Stomach (tissue), 9 donors: ENCODE measurements around the gene UAP1L1. TPM values are rescaled to one million over a fixed set of nuclear protein-coding genes. Genes with fewer than 3 reads are reported as not detected.

ENCODE experiments used
- DNase-seq, 2 donors: peaks; one replicate each; pipeline versions ENCODE4 v3.0.0 to v3.0.0-alpha.2; 2013 to 2019
- H3K27ac ChIP-seq, 5 donors: fragments of 200-600 bp in 4 of 5; sonication (generic) in 4 of 5; one replicate each; pipeline ENCODE4 v1.5.1; 2013 to 2019; ENCODE audit warnings: mild to moderate bottlenecking in 1 of 5, moderate library complexity in 1 of 5
- H3K27me3 ChIP-seq, 3 donors: fragments of 200-600 bp; sonication (generic); one replicate each; pipeline ENCODE4 v1.5.1; 2017 to 2019; ENCODE audit warnings: mixed run types in 1 of 3
- H3K36me3 ChIP-seq, 4 donors: fragments of 200-600 bp; sonication (generic); 1 replicate in 3 of 4; 2 replicates in 1 of 4; pipeline ENCODE4 v1.5.1; 2016 to 2019
- H3K4me1 ChIP-seq, 4 donors: fragments of 200-600 bp; sonication (generic); one replicate each; pipeline ENCODE4 v1.5.1; 2016 to 2019
- H3K4me3 ChIP-seq, 4 donors: fragments of 200-600 bp; sonication (generic) in 3 of 4; one replicate each; pipeline ENCODE4 v1.5.1; 2016 to 2019; ENCODE audit warnings: mild to moderate bottlenecking in 1 of 4
- H3K9me3 ChIP-seq, 4 donors: fragments of 200-600 bp; sonication (generic); one replicate each; pipeline ENCODE4 v1.5.1; 2016 to 2019
- CTCF ChIP-seq, 7 experiments: fragments of 450-650 bp in 4 of 7; fragments of 200-600 bp in 3 of 7; sonication (generic) in 3 of 7; IDR thresholded peaks; one replicate each; pipeline ENCODE4 v1.5.1; 2016 to 2019; ENCODE audit warnings: antibody characterized with exemption in 7 of 7, control low read depth in 2 of 7, mild to moderate bottlenecking in 1 of 7
- EP300 ChIP-seq: sonication (generic); formaldehyde crosslinking; IDR thresholded peaks from one replicate; pipeline ENCODE4 v1.6.1; 2017; ENCODE audit warnings: antibody characterized with exemption
- POLR2A ChIP-seq, 4 donors: fragments of 450-650 bp; IDR thresholded peaks; one replicate each; pipeline ENCODE4 v1.6.1; 2016; ENCODE audit warnings: antibody characterized with exemption in 4 of 4, control low read depth in 2 of 4, mild to moderate bottlenecking in 1 of 4, moderate library complexity in 1 of 4
- POLR2AphosphoS5 ChIP-seq, 3 donors: sonication (generic); formaldehyde crosslinking; IDR thresholded peaks; one replicate each; pipeline ENCODE4 v1.6.1; 2016; ENCODE audit warnings: antibody characterized with exemption in 3 of 3
- WGBS, 5 donors: extraction: QIAGEN DNeasy Blood & Tissue Kit in 3 of 5; methylation state at CpG; one replicate each; pipeline versions ENCODE4 v1.1.5 to v1.1.7; 2013 to 2018; 5-methylcytosine and 5-hydroxymethylcytosine counted together
- intact Hi-C: fragments of 100-400 bp; cut with DNase I; formaldehyde crosslinking; loops from one replicate; pipeline ENCODE4 v1.15.1; 2023; ENCODE audit warnings: low total_unique reads
- polyA plus RNA-seq, 3 donors: library from polyadenylated mRNA; stranded (reverse); fragments of 200-250 nt; gene quantifications; one replicate each; pipeline ENCODE4 v1.2.3, GENCODE V29; 2013
- total RNA-seq, 5 donors: library from RNA; depleted of rRNA; stranded (reverse); fragments of >200 nt; gene quantifications; one replicate each; pipeline versions ENCODE4 v1.1.0 to v1.2.3, GENCODE V29; 2014 to 2016
- donor health status: healthy with polysubstance abuse.
- donor health status: Bipolar disorder and iron deficiency.
- donor health status: healthy.

UAP1L1 gene
- total and polyA plus RNA-seq, 8 donors: 4.1 to 95.6 (median 6.8) TPM

GRCh38 chr9:137088121-137088520, 10.8 kb downstream of the UAP1L1 start:
- peaks cover 17 to 54% (median 36%) of the 10 kb centered on the region in 4 donors for H3K4me1 ChIP-seq
- H3K27ac ChIP-seq: no peak overlapping the region
- H3K27me3 ChIP-seq: no peaks in the 10 kb centered on the region
- TF ChIP-seq POLR2A (IDR thresholded peaks at IDR 0.05) (no peak), EP300 (no peak), POLR2AphosphoS5 (IDR thresholded peaks at IDR 0.05) (no peak), CTCF (IDR thresholded peaks at IDR 0.05) (no peak)
- WGBS, 5 donors: 50 to 78% (median 69%) methylated on average over 5 of the region's 5 CpGs
- no peak for DNase-seq
- H3K4me3 ChIP-seq: no peak overlapping the region
- H3K36me3 ChIP-seq: peaks cover 6 to 47% (median 42%) of the 10 kb centered on the region in 4 donors
- H3K9me3 ChIP-seq: no peaks in the 10 kb centered on the region
- intact Hi-C loops: no loop called here

- Histone ChIP-seq H3K9me3 (no peaks in the 10 kb centered on the region), H3K27ac (no peak overlapping the region), H3K27me3 (no peaks in the 10 kb centered on the region), H3K4me3 (no peak overlapping the region), H3K36me3 (peaks cover 9 to 57% (median 48%) of the 10 kb centered on the region in 4 donors), H3K4me1 (peaks cover 17 to 44% (median 29%) of the 10 kb centered on the region in 4 donors)
- no peak for DNase-seq
- intact Hi-C loops: no loop called here
- WGBS, 5 donors: 72 to 81% (median 75%) methylated on average over 11 of the region's 11 CpGs
- TF ChIP-seq POLR2A (IDR thresholded peaks at IDR 0.05): no peak
- no peak for TF ChIP-seq POLR2AphosphoS5 (IDR thresholded peaks at IDR 0.05)
- no peak for TF ChIP-seq CTCF (IDR thresholded peaks at IDR 0.05)
These were observed 12.1 kb downstream of the UAP1L1 start for GRCh38 chr9:137089232-137089947.

- intact Hi-C loops: no loop called here
- 71 to 78% (median 76%) methylated on average over 30 of the region's 30 CpGs for WGBS, 5 donors
- no peaks in the 10 kb centered on the region for H3K9me3 ChIP-seq
- peak overlapping the region in 2 of 5 donors; percentile 36 to 60 for H3K27ac ChIP-seq
- peak; percentile 46 to 70 for DNase-seq
- H3K4me1 ChIP-seq: no peaks in the 10 kb centered on the region
- no peaks in the 10 kb centered on the region for H3K27me3 ChIP-seq
- TF ChIP-seq POLR2A (IDR thresholded peaks at IDR 0.05): no peak
- no peak for TF ChIP-seq POLR2AphosphoS5 (IDR thresholded peaks at IDR 0.05)
- no peak for TF ChIP-seq CTCF (IDR thresholded peaks at IDR 0.05)
- no peak for TF ChIP-seq EP300
- peaks cover 35 to 99% (median 91%) of the 10 kb centered on the region in 4 donors for H3K36me3 ChIP-seq
- H3K4me3 ChIP-seq: no peak overlapping the region
These were observed 18.6 kb downstream of the UAP1L1 start for GRCh38 chr9:137095664-137096517.

GRCh38 chr9:137096785-137097546, 19.6 kb downstream of the UAP1L1 start:
- no peaks in the 10 kb centered on the region for H3K27me3 ChIP-seq
- 92 to 97% (median 96%) methylated on average over 31 of the region's 31 CpGs for WGBS, 5 donors
- TF ChIP-seq EP300 (no peak), POLR2AphosphoS5 (IDR thresholded peaks at IDR 0.05) (no peak), CTCF (IDR thresholded peaks at IDR 0.05) (no peak), POLR2A (IDR thresholded peaks at IDR 0.05) (no peak)
- no peaks in the 10 kb centered on the region for H3K9me3 ChIP-seq
- no peak for DNase-seq
- intact Hi-C loops: no loop called here
- H3K27ac ChIP-seq: no peak overlapping the region
- H3K4me3 ChIP-seq: no peak overlapping the region
- H3K4me1 ChIP-seq: no peaks in the 10 kb centered on the region
- H3K36me3 ChIP-seq: peaks cover 45 to 99% (median 92%) of the 10 kb centered on the region in 4 donors
